Measurements from ENCODE around the gene TRIP4. TPM values are rescaled to one million over a fixed set of nuclear protein-coding genes. Genes with fewer than 3 reads are reported as not detected.

The TRIP4 gene
- total RNA-seq, 1 donor from 2014 or later, result 23.2 TPM

DNA sequence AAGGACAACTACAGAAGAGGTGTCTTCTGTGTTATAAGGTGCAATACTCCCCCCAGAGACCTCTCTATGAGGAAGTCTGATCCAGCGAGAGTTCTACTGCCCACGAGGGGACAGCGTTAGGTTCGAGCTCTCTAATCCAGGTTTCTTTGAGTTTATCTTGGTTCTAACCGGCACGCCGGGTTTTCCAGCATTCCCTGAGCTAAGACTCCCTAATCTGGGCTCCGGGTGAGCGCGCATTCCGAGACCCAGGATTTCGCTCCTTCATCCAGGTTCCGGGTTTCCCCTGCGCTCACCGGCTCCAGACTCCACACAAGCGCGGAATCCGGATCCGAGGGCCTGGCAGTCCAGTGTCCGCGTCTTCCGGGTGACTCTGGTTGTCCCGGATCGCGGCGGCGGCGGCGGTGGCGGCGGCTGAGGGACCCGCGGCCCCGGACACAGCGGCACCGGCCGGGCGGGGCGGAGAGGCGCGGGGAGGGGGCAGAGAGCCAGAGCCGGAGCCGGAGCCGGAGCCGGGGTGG is 72.6 kb downstream of the TRIP4 start, which contains the start of gene ZNF609:
TSS of gene ZNF609 (plus strand) at position 373 of the 518 bp plus-strand sequence. CDS start 38,842 bp downstream, outside the sequence.
- peak within 1 kb of the TSS; percentile 62 for H3K4me3 ChIP-seq
- peak within 1 kb of the TSS; percentile 80 for H3K27ac ChIP-seq
- peak; percentile 87 to 96 for ATAC-seq
- intact Hi-C loops (cut with DNase I), result no loop called here
- H3K27me3 ChIP-seq (ENCODE audit: low read depth), result no peaks in the 10 kb centered on the region
- no peaks in the 10 kb centered on the region for H3K36me3 ChIP-seq
- peak; percentile 94 for DNase-seq
- no peaks in the 10 kb centered on the region for H3K9me3 ChIP-seq
- no peak for TF ChIP-seq CTCF (IDR thresholded peaks at IDR 0.05)
- H3K4me1 ChIP-seq, result peaks cover 59% of the 10 kb centered on the region

GRCh38 chr15:64460724-64461720 is 73.4 kb downstream of the TRIP4 start:
- no peak for DNase-seq
- intact Hi-C loops (cut with DNase I), result no loop called here
- peaks cover 66% of the 10 kb centered on the region for H3K4me1 ChIP-seq

DNA sequence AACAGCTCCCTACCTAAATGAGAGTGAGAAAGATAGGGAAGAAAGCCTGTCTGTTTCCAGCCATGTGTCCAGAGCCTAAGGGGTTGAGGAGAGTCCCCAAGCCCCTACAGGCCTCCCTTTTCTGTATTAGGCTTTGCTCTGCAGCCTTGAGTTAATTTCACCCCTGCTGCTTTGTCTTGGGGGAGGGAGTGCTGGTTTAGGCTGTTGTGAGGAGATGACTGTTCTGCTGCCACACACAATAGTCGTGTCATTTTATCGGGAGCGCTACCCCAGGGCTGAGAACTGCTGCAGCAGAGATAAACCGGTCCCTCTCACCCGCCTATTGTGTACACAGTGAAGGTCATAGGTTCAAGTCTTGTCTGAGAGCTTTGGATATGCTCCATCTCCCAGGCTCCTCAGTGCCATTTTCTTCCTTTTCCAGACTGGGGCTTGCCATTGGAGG is 74.1 kb downstream of the TRIP4 start:
- H3K36me3 ChIP-seq, result peaks cover 5% of the 10 kb centered on the region
- no peaks in the 10 kb centered on the region for H3K27me3 ChIP-seq (ENCODE audit: low read depth)
- peak in 1 of 2 donors; percentile 1 for ATAC-seq
- H3K4me1 ChIP-seq, result peaks cover 73% of the 10 kb centered on the region
- no peak for DNase-seq
- no peak for TF ChIP-seq CTCF (IDR thresholded peaks at IDR 0.05)
- H3K4me3 ChIP-seq, result peak overlapping the region; percentile 62
- no peaks in the 10 kb centered on the region for H3K9me3 ChIP-seq
- intact Hi-C loops (cut with DNase I), result no loop called here
- peak overlapping the region; percentile 80 for H3K27ac ChIP-seq

More at GRCh38 chr15:64460724-64461720, 73.4 kb downstream of the TRIP4 start:
- ATAC-seq, result peak; percentile 43 to 70
- Histone ChIP-seq H3K27ac (peak overlapping the region; percentile 80), H3K9me3 (no peaks in the 10 kb centered on the region), H3K27me3 (ENCODE audit: low read depth) (no peaks in the 10 kb centered on the region), H3K36me3 (peaks cover 5% of the 10 kb centered on the region), H3K4me3 (peak overlapping the region; percentile 62)
- TF ChIP-seq CTCF (IDR thresholded peaks at IDR 0.05), result no peak

DNA sequence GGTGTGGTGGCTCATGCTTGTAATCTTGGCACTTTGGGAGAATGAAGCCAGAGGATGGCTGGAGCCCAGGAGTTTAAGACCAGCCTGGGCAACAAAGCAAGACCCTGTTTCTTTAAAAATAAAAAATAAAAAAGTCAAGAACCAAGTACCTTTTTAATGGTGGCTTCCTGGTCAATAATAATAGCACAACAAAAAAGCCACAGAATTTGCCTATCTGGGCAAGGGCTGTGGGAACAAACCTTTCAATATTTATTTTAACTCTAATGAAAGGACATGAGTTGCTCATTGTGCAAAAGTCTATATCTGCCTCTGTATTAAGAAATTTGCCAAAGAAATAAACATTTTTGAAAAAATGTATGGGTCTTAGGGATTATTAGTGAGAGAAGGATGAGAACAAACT is 74.9 kb downstream of the TRIP4 start:
- no peak for TF ChIP-seq CTCF (IDR thresholded peaks at IDR 0.05)
- peaks cover 74% of the 10 kb centered on the region for H3K4me1 ChIP-seq

GRCh38 chr15:64464276-64465005 is 76.8 kb downstream of the TRIP4 start:
- DNase-seq (no peak), ATAC-seq (no peak)
- Histone ChIP-seq H3K36me3 (peaks cover 5% of the 10 kb centered on the region), H3K27me3 (ENCODE audit: low read depth) (no peaks in the 10 kb centered on the region), H3K9me3 (no peaks in the 10 kb centered on the region), H3K4me3 (no peak overlapping the region), H3K27ac (no peak overlapping the region), H3K4me1 (peaks cover 72% of the 10 kb centered on the region)
- intact Hi-C loops (cut with DNase I), result no loop called here
- TF ChIP-seq CTCF (IDR thresholded peaks at IDR 0.05), result no peak

More for the DNA sequence above, 74.9 kb downstream of the TRIP4 start:
- Histone ChIP-seq H3K4me3 (no peak overlapping the region), H3K27ac (peak overlapping the region; percentile 80), H3K27me3 (ENCODE audit: low read depth) (no peaks in the 10 kb centered on the region), H3K9me3 (no peaks in the 10 kb centered on the region), H3K36me3 (peaks cover 5% of the 10 kb centered on the region)
- DNase-seq (no peak), ATAC-seq (no peak)
- intact Hi-C loops (cut with DNase I), result no loop called here
